Stomach smooth muscle (tissue), 2 donors: Measurements from ENCODE around the gene NEXN.

Source experiments
- H3K27ac ChIP-seq: one replicate; pipeline ENCODE4 v1.7.0; 2013; ENCODE audit warnings: mild to moderate bottlenecking, low read length, inconsistent platforms
- H3K27me3 ChIP-seq, 2 donors: one replicate each; pipeline ENCODE4 v1.7.0; 2013; ENCODE audit warnings: low read length in 2 of 2; ENCODE audit not compliant: insufficient read depth in 2 of 2, control insufficient read depth in 1 of 2
- H3K36me3 ChIP-seq, 2 donors: one replicate each; pipeline ENCODE4 v1.7.0; 2013; ENCODE audit warnings: low read length in 2 of 2; ENCODE audit not compliant: control insufficient read depth in 2 of 2, insufficient read depth in 2 of 2
- H3K4me1 ChIP-seq: one replicate; pipeline ENCODE4 v1.7.0; 2013; ENCODE audit warnings: low read length; ENCODE audit not compliant: control insufficient read depth, insufficient read depth
- H3K4me3 ChIP-seq, 2 donors: one replicate each; pipeline ENCODE4 v1.7.0; 2013; ENCODE audit warnings: low read length in 2 of 2
- H3K9ac ChIP-seq, 2 donors: one replicate each; pipeline ENCODE4 v1.7.0; 2013; ENCODE audit warnings: low read length in 2 of 2, mild to moderate bottlenecking in 1 of 2
- H3K9me3 ChIP-seq, 2 donors: one replicate each; pipeline ENCODE4 v1.7.0; 2013; ENCODE audit warnings: low read length in 2 of 2; ENCODE audit not compliant: control insufficient read depth in 2 of 2
- donor health status: healthy.
- donor health status: Pancreatic carcinoma.

NEXN gene

GRCh38 chr1:77940921-77941570 is 52.6 kb downstream of the NEXN start:
- no peak overlapping the region for H3K4me3 ChIP-seq
- H3K9me3 ChIP-seq, result no peaks in the 10 kb centered on the region
- peaks cover 16 to 49% of the 10 kb centered on the region in 2 donors for H3K36me3 ChIP-seq
- no peaks in the 10 kb centered on the region for H3K27me3 ChIP-seq
- H3K9ac ChIP-seq, result no peak overlapping the region
- no peak overlapping the region for H3K27ac ChIP-seq
- no peaks in the 10 kb centered on the region for H3K4me1 ChIP-seq

- no peaks in the 10 kb centered on the region for H3K27me3 ChIP-seq
- no peak overlapping the region for H3K9ac ChIP-seq
- H3K27ac ChIP-seq, result no peak overlapping the region
- H3K36me3 ChIP-seq, result peaks cover 14 to 41% of the 10 kb centered on the region in 2 donors
- no peaks in the 10 kb centered on the region for H3K4me1 ChIP-seq
- no peaks in the 10 kb centered on the region for H3K9me3 ChIP-seq
- no peak overlapping the region for H3K4me3 ChIP-seq
Observed at GRCh38 chr1:77942400-77943140, 54.1 kb downstream of the NEXN start.

GRCh38 chr1:77945345-77945744 is 56.9 kb downstream of the NEXN start:
- Histone ChIP-seq H3K27ac (no peak overlapping the region), H3K36me3 (peaks cover 15 to 27% of the 10 kb centered on the region in 2 donors), H3K4me1 (peaks cover 3% of the 10 kb centered on the region), H3K9me3 (no peaks in the 10 kb centered on the region), H3K9ac (no peak overlapping the region), H3K27me3 (no peaks in the 10 kb centered on the region), H3K4me3 (no peak overlapping the region)

- H3K4me3 ChIP-seq, result no peak overlapping the region
- no peak overlapping the region for H3K9ac ChIP-seq
- H3K27ac ChIP-seq, result no peak overlapping the region
- no peaks in the 10 kb centered on the region for H3K9me3 ChIP-seq
- peaks cover 3% of the 10 kb centered on the region for H3K4me1 ChIP-seq
- H3K27me3 ChIP-seq, result no peaks in the 10 kb centered on the region
- H3K36me3 ChIP-seq, result peaks cover 11 to 17% of the 10 kb centered on the region in 2 donors
Observed at GRCh38 chr1:77948841-77949424, 60.5 kb downstream of the NEXN start.

GRCh38 chr1:77950873-77951272 is 62.4 kb downstream of the NEXN start:
- no peak overlapping the region for H3K9ac ChIP-seq
- H3K27ac ChIP-seq, result no peak overlapping the region
- no peaks in the 10 kb centered on the region for H3K27me3 ChIP-seq
- H3K36me3 ChIP-seq, result peaks cover 24 to 31% of the 10 kb centered on the region in 2 donors
- no peaks in the 10 kb centered on the region for H3K9me3 ChIP-seq
- H3K4me1 ChIP-seq, result peaks cover 3% of the 10 kb centered on the region
- H3K4me3 ChIP-seq, result no peak overlapping the region

GRCh38 chr1:77951328-77951727 is 62.9 kb downstream of the NEXN start:
- no peak overlapping the region for H3K27ac ChIP-seq
- peaks cover 3% of the 10 kb centered on the region for H3K4me1 ChIP-seq
- H3K9me3 ChIP-seq, result no peaks in the 10 kb centered on the region
- peaks cover 24 to 31% of the 10 kb centered on the region in 2 donors for H3K36me3 ChIP-seq
- no peaks in the 10 kb centered on the region for H3K27me3 ChIP-seq
- no peak overlapping the region for H3K4me3 ChIP-seq
- H3K9ac ChIP-seq, result no peak overlapping the region

GRCh38 chr1:77953907-77954306 is 65.5 kb downstream of the NEXN start:
- H3K9me3 ChIP-seq, result no peaks in the 10 kb centered on the region
- no peaks in the 10 kb centered on the region for H3K27me3 ChIP-seq
- peaks cover 2% of the 10 kb centered on the region for H3K4me1 ChIP-seq
- H3K4me3 ChIP-seq, result no peak overlapping the region
- H3K27ac ChIP-seq, result no peak overlapping the region
- H3K36me3 ChIP-seq, result peaks cover 27 to 30% of the 10 kb centered on the region in 2 donors
- no peak overlapping the region for H3K9ac ChIP-seq

- Histone ChIP-seq H3K9me3 (no peaks in the 10 kb centered on the region), H3K27ac (no peak overlapping the region), H3K4me3 (no peak overlapping the region), H3K27me3 (no peaks in the 10 kb centered on the region), H3K9ac (no peak overlapping the region), H3K36me3 (peaks cover 29 to 31% of the 10 kb centered on the region in 2 donors), H3K4me1 (no peaks in the 10 kb centered on the region)
Observed at GRCh38 chr1:77954521-77954920, 66.1 kb downstream of the NEXN start.

- Histone ChIP-seq H3K4me1 (no peaks in the 10 kb centered on the region), H3K9ac (no peak overlapping the region), H3K36me3 (peaks cover 37 to 42% of the 10 kb centered on the region in 2 donors), H3K9me3 (no peaks in the 10 kb centered on the region), H3K4me3 (no peak overlapping the region), H3K27ac (no peak overlapping the region), H3K27me3 (no peaks in the 10 kb centered on the region)
Observed at GRCh38 chr1:77955709-77956108, 67.3 kb downstream of the NEXN start.

GRCh38 chr1:77956464-77956863 is 68.0 kb downstream of the NEXN start:
- Histone ChIP-seq H3K27me3 (no peaks in the 10 kb centered on the region), H3K4me1 (no peaks in the 10 kb centered on the region), H3K4me3 (no peak overlapping the region), H3K27ac (no peak overlapping the region), H3K9me3 (no peaks in the 10 kb centered on the region), H3K9ac (no peak overlapping the region), H3K36me3 (peaks cover 37 to 50% of the 10 kb centered on the region in 2 donors)

GRCh38 chr1:77958391-77958790 is 70.0 kb downstream of the NEXN start:
- Histone ChIP-seq H3K27ac (no peak overlapping the region), H3K4me1 (no peaks in the 10 kb centered on the region), H3K9me3 (no peaks in the 10 kb centered on the region), H3K4me3 (no peak overlapping the region), H3K27me3 (no peaks in the 10 kb centered on the region), H3K36me3 (peaks cover 43 to 64% of the 10 kb centered on the region in 2 donors), H3K9ac (no peak overlapping the region)
